ENCODE data around the gene NLGN1.
A peak's percentile ranks its signal among the peaks of the same experiment; 100 is the strongest.
"Not testable (repeated sequence)": the region's sequence is repeated elsewhere in the genome, so short reads cannot be mapped to it uniquely, and the experiment has no call there.

Gene NLGN1

DNA sequence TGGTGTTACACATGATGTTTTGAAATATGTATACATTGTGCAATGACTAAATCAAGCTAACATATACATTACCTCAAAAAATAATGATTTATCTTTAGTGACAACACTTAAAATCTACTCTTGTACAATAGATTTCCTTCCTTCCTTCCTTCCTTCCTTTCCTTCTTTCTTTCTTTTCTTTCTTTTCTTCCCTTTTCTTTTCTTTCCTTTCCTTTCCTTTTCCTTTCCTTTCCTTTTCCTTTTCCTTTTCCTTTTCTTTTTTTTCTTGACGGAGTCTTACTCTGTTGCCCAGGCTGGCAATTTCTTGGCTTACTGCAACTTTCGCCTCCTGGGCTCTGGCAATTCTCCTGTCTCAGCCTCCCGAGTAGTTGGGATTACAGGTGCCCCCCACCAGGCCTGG is 170.5 kb downstream of the NLGN1 start:
- FAIRE-seq, result no peak

DNA sequence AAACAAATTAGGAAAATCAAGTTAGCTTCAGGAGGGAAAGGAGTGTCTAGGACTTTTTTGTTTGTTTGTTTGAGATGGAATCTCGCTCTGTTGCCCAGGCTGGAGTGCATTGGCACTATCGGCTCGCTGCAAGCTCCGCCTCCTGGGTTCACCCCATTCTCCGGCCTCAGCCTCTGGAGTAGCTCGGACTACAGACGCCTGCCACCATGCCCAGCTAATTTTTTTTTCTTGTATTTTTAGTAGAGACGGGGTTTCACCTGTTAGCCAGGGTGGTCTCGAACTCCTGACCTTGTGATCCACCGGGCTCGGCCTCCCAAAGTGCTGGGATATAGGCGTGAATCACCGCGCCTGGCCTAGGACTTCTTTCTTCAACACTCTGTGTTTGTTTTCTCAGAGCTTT is 171.1 kb downstream of the NLGN1 start:
- FAIRE-seq, result no peak

- no peak for FAIRE-seq
Observed at GRCh38 chr3:173583496-173583895, 186.0 kb downstream of the NLGN1 start.

DNA sequence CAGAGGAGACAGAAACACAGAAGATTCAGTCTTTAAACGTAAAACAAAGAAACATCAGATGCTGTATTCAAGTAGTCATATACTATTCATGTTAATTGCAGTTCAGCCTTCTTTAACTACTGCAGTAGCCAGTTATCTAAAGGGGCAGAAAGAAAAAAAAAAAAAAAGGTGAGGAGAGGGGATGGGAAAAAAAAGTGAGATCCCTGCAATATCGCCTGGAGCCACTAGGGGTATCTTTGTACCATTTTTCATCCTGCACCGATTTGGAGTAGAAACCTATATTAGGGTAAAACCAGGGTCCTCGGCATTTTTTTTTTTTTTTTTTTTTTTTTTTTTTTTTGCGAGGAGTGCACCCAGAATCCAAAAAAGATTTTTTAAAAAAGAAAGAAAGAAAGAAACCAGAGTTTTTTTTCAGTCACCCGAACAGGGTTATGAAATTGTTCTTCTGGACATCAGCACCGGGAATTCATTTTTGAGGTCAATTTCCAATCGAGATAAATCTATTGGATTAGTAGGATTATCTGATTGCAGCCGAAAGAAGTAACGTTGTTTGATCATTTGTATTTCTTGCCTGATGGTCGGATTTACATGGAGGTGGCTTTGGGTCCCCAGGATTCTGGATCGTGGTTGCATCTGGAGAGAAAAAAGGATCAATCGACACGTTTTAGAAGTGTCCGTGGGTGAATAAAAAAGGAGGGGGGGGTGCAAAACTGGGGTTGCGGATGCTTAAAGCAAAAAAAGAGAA is 186.7 kb downstream of the NLGN1 start:
- peak; percentile 96 for FAIRE-seq

DNA sequence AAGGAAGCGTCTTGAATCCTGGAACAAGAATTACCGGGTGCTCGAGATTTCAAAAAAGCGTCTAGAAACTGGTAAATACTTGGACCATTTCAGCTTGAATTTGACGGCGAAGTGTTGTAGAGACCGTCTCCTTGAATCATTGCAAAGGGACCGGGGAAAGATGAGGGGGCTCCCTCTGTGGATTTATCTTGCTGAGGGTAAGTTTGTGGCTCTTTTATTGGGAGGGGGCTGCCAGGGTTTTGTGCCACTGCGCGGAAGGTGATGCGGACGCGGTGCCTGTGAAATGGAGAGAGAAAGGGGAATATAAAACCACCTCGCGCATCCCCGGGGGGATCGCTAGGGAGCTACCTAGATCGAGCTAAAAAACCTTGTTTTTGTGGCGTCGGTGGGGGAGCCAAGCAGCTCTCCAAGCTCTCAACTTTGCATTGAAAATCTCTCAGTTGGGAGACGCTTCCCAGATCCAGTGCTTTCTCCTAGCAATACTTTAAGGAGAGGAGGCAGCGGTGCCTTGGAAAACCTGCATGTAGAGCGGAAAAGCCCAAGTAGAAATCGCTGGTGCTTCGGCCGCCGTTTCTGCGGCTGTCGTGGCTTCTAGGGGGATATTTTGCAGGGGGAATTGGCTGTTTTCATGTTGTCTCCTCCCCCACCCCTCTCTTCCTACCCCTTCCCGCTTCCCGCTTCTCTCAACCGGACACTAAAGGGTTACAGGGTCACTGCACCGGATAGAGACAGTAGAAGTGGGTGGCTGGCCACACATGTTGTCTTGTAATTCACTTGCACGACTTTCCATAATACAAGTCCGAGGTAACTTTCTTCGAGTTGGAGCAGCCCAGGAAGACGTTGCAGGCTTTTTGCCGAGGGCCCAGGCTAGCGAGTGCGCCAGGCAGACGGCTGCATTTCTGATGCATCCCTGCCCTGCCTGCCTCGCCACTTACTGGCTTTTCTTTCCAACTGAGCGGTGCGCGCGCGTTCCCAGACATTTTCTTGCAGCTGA is 187.6 kb downstream of the NLGN1 start:
- no peak for FAIRE-seq

GRCh38 chr3:173586166-173586565 is 188.6 kb downstream of the NLGN1 start:
- FAIRE-seq, result peak; percentile 65

DNA sequence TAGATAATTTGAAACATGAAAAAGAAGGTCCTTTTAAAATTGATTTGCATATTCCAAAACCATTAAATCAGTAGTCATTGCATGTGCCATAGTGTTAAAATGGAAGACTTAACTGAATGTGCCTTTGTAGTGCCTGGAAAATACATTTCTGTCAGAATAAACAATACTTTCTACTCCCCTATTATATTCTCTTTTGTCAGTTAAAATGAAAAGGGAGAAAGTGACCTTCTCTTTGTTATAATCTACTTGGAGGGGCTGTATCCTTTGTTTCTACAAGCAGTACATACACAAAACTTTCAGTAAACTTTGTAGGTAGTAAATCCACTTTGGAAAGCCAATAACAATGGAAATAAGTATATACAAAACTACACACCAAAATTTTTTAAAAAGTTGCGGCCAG is 189.5 kb downstream of the NLGN1 start:
- no peak for FAIRE-seq

- no peak for FAIRE-seq
Observed at GRCh38 chr3:173588556-173588955, 191.0 kb downstream of the NLGN1 start.

DNA sequence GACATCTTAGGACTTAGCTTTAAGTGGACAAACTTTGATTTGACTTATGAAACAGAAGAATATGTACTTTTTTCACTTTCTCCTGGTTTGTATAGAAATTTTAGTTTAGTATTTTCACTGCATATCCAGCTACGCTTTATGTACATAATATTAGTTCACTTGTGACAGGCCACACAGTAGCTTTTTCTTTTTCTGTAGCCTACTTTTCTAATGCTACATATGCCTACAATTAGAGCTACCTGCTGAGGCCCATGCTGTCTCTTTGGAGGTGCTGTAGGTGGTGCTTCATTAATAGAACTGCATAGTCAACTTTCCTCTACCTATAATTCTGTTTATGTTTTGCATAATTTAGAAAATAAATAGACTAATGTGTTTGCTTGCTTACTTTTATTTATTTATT is 191.6 kb downstream of the NLGN1 start:
- FAIRE-seq, result no peak

DNA sequence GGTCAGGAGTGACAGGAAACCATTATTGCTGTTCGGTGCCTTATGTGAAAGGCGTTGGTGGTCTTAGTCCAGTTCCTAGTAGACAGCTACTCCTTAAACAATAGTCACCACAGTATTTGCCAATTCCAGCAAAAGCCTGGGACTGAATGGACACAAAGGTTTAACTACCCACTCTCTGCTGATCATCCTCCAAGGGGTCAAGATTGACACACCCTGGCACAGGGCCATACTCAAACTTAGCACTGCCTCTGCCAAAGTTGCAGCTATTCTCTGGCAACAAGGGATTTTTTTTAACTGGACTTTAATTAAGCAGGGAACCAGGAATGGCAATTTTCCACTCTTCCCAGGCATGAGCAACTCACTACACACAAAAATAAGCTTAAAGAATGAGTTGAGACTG is 193.9 kb downstream of the NLGN1 start:
- FAIRE-seq, result no peak

- not testable (repeated sequence) for FAIRE-seq
Observed at GRCh38 chr3:173594881-173595280, 197.3 kb downstream of the NLGN1 start.

DNA sequence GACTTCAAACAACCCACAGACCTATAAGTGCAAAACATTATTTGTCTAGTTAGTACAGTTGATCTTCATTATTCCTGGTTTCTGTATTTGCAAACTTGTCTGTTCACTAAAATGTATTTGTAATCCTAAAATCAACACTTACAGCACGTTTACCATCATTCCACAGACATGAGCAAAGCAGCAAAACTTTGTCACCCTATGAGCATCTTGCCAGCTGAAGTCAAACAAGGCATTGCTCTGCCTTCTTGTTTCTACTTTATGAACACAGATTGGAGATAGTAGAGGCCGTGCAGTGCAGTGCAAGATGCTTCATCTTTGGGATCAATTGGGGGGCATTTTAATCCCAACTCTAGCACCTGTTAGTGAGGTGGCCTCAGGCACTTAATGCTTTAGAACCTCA is 202.1 kb downstream of the NLGN1 start:
- FAIRE-seq, result no peak

- FAIRE-seq, result no peak
Observed at GRCh38 chr3:173614522-173614921, 217.0 kb downstream of the NLGN1 start.

DNA sequence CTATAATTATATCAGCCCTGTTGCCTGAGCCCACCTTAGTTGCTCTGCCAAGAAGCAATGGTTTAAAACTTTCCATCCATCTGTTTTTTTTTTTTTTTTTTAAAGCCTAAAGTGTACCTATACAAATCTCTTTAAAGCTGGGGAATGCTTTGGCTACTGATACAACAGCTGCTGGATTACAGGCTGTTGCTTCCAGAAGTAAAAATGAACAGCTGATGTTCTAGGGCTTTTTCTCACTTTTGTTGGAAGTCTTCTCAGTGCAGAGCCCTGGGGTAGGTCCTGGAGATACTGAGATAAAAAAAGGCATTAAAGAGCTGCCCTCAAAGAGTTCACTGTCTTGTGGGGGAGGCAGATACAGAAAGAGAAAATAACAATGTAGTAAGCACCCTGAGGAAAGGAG is 218.1 kb downstream of the NLGN1 start:
- no peak for FAIRE-seq

DNA sequence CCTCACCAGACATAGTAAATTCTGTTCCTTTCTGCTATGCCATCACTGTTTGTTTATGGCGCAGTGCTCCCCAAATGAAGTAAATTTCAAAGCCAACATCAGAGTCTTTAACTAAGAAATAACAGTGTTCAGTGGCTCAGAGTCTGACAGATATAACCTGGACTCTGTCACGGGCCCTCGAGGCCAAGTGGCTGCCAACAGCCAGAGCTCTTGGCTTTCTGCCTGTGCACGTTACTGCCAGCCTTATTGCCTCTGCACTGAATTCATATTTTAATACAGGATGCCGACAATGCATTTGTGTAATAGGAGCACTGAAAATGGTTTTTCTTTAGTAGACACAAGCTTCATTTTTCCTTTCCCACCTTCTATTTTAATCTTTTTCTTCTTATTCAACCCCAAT is 219.9 kb downstream of the NLGN1 start:
- FAIRE-seq, result no peak

DNA sequence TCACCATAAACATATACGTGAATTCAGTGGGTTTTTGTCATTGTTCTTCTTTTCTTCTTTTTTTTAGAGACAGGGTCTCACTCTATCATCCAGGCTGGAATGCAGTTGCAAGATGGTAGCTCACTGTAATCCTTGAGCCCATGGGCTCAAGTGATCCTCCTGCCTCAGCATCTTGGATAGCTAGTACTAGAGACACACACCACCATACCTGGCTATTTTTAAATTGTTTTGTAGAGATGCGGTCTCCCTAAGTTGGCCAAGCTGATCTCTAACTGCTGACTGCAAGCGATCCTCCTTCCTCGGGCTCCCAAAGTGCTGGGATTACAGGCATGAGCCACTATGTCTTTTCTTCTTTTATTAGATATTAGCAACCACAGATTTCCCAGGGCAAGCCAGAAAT is 220.6 kb downstream of the NLGN1 start:
- no peak for FAIRE-seq

DNA sequence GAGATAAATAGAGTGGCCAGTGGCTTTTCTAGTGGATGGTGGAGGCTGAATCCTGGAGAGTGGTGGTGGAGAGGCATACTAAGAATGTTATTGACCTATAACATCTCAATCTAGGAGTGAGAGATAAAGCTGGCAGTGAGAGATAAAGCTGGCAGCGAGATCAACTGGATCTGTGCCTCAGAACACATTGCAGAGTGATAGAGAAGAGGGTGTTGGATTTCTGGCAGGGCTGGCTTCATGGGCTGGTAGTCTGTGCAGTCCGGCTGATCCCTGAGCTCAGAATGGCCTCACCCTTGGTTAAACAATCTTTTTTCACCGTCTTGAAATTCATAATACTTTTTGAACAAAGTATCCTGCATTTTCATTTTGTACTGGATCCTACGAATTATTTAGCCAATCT is 221.2 kb downstream of the NLGN1 start:
- no peak for FAIRE-seq

- no peak for FAIRE-seq
Observed at GRCh38 chr3:173622166-173622565, 224.6 kb downstream of the NLGN1 start.

- FAIRE-seq, result no peak
Observed at GRCh38 chr3:173624086-173624485, 226.5 kb downstream of the NLGN1 start.

GRCh38 chr3:173630849-173631248 is 233.3 kb downstream of the NLGN1 start:
- no peak for FAIRE-seq

GRCh38 chr3:173632945-173633344 is 235.4 kb downstream of the NLGN1 start:
- no peak for FAIRE-seq

- FAIRE-seq, result no peak
Observed at GRCh38 chr3:173635826-173636225, 238.3 kb downstream of the NLGN1 start.

DNA sequence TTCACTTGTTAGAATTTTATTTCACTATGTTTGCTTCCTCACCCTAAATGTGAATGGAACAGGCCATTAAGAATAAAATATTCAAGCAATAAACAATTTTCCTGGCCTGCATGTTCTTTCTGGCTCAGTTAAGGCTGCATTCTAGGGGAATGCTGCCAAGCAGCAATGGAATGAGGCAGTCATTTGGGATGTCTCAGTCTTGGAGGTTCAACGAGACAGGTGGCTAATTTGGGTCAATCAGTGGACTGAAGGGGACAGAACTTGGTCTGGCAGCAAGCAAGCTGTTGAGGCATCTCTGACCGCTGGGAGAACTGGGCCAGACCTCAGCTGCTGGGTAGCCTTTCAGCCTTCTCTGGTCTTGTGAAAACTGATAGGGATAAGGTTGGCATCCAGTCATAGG is 241.6 kb downstream of the NLGN1 start:
- no peak for FAIRE-seq

DNA sequence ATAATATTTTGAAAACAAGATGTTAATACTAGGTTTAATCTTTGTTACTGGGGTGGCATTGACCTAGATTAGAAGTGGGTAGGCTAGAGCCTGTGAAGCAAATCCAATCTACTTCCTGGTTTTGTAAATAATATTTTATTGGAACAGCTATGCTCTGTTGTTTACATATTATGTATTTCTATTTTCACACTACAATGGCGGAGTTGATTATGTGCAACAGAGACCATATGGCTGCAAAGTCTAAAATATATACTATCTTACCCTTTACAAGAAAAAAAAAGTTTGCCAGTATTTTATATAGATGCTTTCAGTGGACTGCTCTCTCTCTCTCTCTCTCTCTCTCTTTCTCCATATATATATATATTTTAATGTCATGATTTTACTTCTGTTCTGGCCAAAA is 244.2 kb downstream of the NLGN1 start:
- FAIRE-seq, result no peak

Measured in A204.1 (cell line).